Amygdala (tissue), 56 donors: ENCODE measurements around the gene TYSND1.
A peak's percentile ranks its signal among the peaks of the same experiment; 100 is the strongest.
"Not testable (repeated sequence)": the region's sequence is repeated elsewhere in the genome, so short reads cannot be mapped to it uniquely, and the experiment has no call there.

Experiments
- DNase-seq, 56 donors: peaks; one replicate each; lab custom pipeline; 2025; lab: John Stamatoyannopoulos, UW

The TYSND1 gene

GRCh38 chr10:70137135-70137534 is 9.4 kb downstream of the TYSND1 start:
- no peak for DNase-seq

GRCh38 chr10:70135684-70136083 is 10.8 kb downstream of the TYSND1 start:
- no peak for DNase-seq

GRCh38 chr10:70135046-70135445 is 11.5 kb downstream of the TYSND1 start:
- DNase-seq: no peak

- DNase-seq: peak in 13 of 56 donors; percentile 9 to 42 (median 17)
These were observed 14.1 kb downstream of the TYSND1 start, which contains the start of gene AIFM2 for GRCh38 chr10:70132098-70133029. TSS of gene AIFM2 (minus strand) at chr10:70132825. CDS start at chr10:70124084, 8,741 bp downstream.

GRCh38 chr10:70131560-70131937 is 15.0 kb downstream of the TYSND1 start:
- DNase-seq: no peak

- no peak for DNase-seq
These were observed 15.5 kb downstream of the TYSND1 start for GRCh38 chr10:70130878-70131559.

- DNase-seq: no peak
These were observed 19.7 kb downstream of the TYSND1 start for GRCh38 chr10:70126700-70127395.

- no peak for DNase-seq
These were observed 20.5 kb downstream of the TYSND1 start for GRCh38 chr10:70125918-70126552.

GRCh38 chr10:70124918-70125317 is 21.6 kb downstream of the TYSND1 start:
- no peak for DNase-seq

- DNase-seq: no peak
These were observed 22.1 kb downstream of the TYSND1 start for GRCh38 chr10:70124415-70124814.

- no peak for DNase-seq
These were observed 22.7 kb downstream of the TYSND1 start for GRCh38 chr10:70123817-70124216.

GRCh38 chr10:70123166-70123565 is 23.3 kb downstream of the TYSND1 start:
- DNase-seq: not testable (repeated sequence)

GRCh38 chr10:70122742-70123141 is 23.8 kb downstream of the TYSND1 start:
- no peak for DNase-seq

- no peak for DNase-seq
These were observed 25.1 kb downstream of the TYSND1 start for GRCh38 chr10:70121281-70121949.

- DNase-seq: no peak
These were observed 26.1 kb downstream of the TYSND1 start for GRCh38 chr10:70120417-70120816.

- peak in 2 of 56 donors; percentile 2 to 5 for DNase-seq
These were observed 26.9 kb downstream of the TYSND1 start for GRCh38 chr10:70119623-70120022.

GRCh38 chr10:70119197-70119596 is 27.3 kb downstream of the TYSND1 start:
- DNase-seq: no peak

- no peak for DNase-seq
These were observed 28.3 kb downstream of the TYSND1 start for GRCh38 chr10:70118196-70118595.

GRCh38 chr10:70117646-70118045 is 28.9 kb downstream of the TYSND1 start:
- DNase-seq: no peak
